Loucy (cell line): ENCODE data around the gene TAB2.

Experiments
- H2AFZ ChIP-seq: fragments of 200-600 bp; sonication (generic); 2 replicates; pipeline ENCODE4 v1.6.0; 2016; ENCODE audit warnings: antibody characterized with exemption, mild to moderate bottlenecking, low read length, moderate library complexity
- H3F3A ChIP-seq: fragments of 200-600 bp; 2 replicates; pipeline ENCODE4 v1.6.0; 2016; ENCODE audit warnings: antibody characterized with exemption, low read depth, mild to moderate bottlenecking
- H3K27me3 ChIP-seq: fragments of 200-600 bp; sonication (generic); 2 replicates; pipeline ENCODE4 v1.6.1; 2014; ENCODE audit warnings: low read length, mild to moderate bottlenecking; ENCODE audit not compliant: insufficient read depth, poor library complexity, severe bottlenecking
- H3K36me3 ChIP-seq: fragments of 200-600 bp; sonication (generic); 2 replicates; pipeline ENCODE4 v1.6.1; 2016; ENCODE audit warnings: low read length; ENCODE audit not compliant: insufficient read depth
- H3K4me1 ChIP-seq: fragments of 200-600 bp; sonication (generic); 2 replicates; pipeline ENCODE4 v1.5.1; 2014; ENCODE audit warnings: low read length, mild to moderate bottlenecking; ENCODE audit not compliant: insufficient read depth, poor library complexity, severe bottlenecking
- H3K4me2 ChIP-seq: fragments of 200-600 bp; sonication (generic); 2 replicates; pipeline ENCODE4 v1.6.0; 2014; ENCODE audit warnings: antibody characterized with exemption, low read length, low read depth, mild to moderate bottlenecking; ENCODE audit not compliant: poor library complexity, severe bottlenecking
- H3K4me3 ChIP-seq: fragments of 200-600 bp; sonication (generic); 2 replicates; pipeline ENCODE4 v1.5.1; 2014; ENCODE audit warnings: low read length, mild to moderate bottlenecking, mixed read lengths; ENCODE audit not compliant: poor library complexity, severe bottlenecking
- H3K79me2 ChIP-seq: fragments of 200-600 bp; sonication (generic); 2 replicates; pipeline ENCODE4 v1.6.1; 2014; ENCODE audit warnings: low read length; ENCODE audit not compliant: insufficient read depth
- H3K9ac ChIP-seq: fragments of 200-600 bp; sonication (generic); 2 replicates; pipeline ENCODE4 v1.6.0; 2014; ENCODE audit warnings: mild to moderate bottlenecking, low read depth, low read length, moderate library complexity; ENCODE audit not compliant: poor library complexity, severe bottlenecking
- H3K9me2 ChIP-seq: fragments of 200-600 bp; sonication (generic); replicated peaks from 2 replicates; pipeline ENCODE4 v1.6.1; 2016; ENCODE audit warnings: low read depth, low read length, mixed read lengths
- H3K9me3 ChIP-seq: fragments of 200-600 bp; sonication (generic); 2 replicates; pipeline ENCODE4 v1.6.1; 2014; ENCODE audit warnings: mild to moderate bottlenecking, antibody characterized with exemption, low read length, low read depth; ENCODE audit not compliant: insufficient read depth
- H4K20me1 ChIP-seq: fragments of 200-600 bp; sonication (generic); 2 replicates; pipeline ENCODE4 v1.6.0; 2014; ENCODE audit warnings: antibody characterized with exemption, low read length, mild to moderate bottlenecking; ENCODE audit not compliant: insufficient read depth, poor library complexity, severe bottlenecking
- EZH2phosphoT487 ChIP-seq: fragments of 200-600 bp; IDR thresholded peaks from 2 replicates; pipeline ENCODE4 v1.6.1; 2018; ENCODE audit warnings: antibody characterized with exemption, mild to moderate bottlenecking, moderate library complexity, borderline replicate concordance
- TF ChIP-seq, protein P1 (sequence below): fragments of 200-600 bp; sonication (generic); conservative IDR thresholded peaks from 2 replicates; pipeline ENCODE4 v1.5.1; 2014; ENCODE audit warnings: mild to moderate bottlenecking, antibody characterized with exemption, low read length

Gene TAB2

GRCh38 chr6:149437212-149437611 lies 119.7 kb downstream of the TAB2 start:
- Histone ChIP-seq H3K9me2 (no peaks in the 10 kb centered on the region), H3K9me3 (no peaks in the 10 kb centered on the region), H3K79me2 (no peaks in the 10 kb centered on the region), H3K4me2 (no peak overlapping the region), H3K4me1 (peaks cover 5% of the 10 kb centered on the region), H4K20me1 (no peaks in the 10 kb centered on the region), H3F3A (no peaks in the 10 kb centered on the region), H3K36me3 (no peaks in the 10 kb centered on the region), H3K27me3 (no peaks in the 10 kb centered on the region), H2AFZ (no peak overlapping the region), H3K9ac (no peak overlapping the region), H3K4me3 (no peak overlapping the region)
- TF ChIP-seq, protein P1, sequence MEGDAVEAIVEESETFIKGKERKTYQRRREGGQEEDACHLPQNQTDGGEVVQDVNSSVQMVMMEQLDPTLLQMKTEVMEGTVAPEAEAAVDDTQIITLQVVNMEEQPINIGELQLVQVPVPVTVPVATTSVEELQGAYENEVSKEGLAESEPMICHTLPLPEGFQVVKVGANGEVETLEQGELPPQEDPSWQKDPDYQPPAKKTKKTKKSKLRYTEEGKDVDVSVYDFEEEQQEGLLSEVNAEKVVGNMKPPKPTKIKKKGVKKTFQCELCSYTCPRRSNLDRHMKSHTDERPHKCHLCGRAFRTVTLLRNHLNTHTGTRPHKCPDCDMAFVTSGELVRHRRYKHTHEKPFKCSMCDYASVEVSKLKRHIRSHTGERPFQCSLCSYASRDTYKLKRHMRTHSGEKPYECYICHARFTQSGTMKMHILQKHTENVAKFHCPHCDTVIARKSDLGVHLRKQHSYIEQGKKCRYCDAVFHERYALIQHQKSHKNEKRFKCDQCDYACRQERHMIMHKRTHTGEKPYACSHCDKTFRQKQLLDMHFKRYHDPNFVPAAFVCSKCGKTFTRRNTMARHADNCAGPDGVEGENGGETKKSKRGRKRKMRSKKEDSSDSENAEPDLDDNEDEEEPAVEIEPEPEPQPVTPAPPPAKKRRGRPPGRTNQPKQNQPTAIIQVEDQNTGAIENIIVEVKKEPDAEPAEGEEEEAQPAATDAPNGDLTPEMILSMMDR: no peak
- TF ChIP-seq EZH2phosphoT487: no peak

DNA sequence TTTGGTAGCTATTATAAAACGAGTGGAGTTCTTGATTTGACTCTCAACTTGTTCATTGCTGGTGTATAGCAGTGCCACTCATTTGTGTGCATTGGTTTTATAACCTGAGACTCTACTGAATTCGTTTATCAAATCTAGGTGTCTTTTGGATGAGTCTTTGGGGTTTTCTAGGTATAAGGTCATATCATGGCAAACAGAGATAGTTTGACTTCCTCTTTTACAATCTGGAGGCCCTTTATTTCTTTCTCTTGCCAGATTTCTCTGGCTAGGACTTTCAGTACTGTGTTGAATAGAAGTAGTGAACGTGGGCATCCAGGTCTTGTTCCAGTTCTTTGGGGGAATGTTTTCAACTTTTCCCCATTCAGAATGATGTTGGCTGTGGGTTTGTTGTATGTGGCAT lies 121.3 kb downstream of the TAB2 start:
- no peaks in the 10 kb centered on the region for H3K27me3 ChIP-seq
- no peaks in the 10 kb centered on the region for H4K20me1 ChIP-seq
- H3K4me2 ChIP-seq: no peak overlapping the region
- H3K9me3 ChIP-seq: no peaks in the 10 kb centered on the region
- no peak for TF ChIP-seq EZH2phosphoT487
- TF ChIP-seq, protein P1: no peak
- peaks cover 5% of the 10 kb centered on the region for H3K4me1 ChIP-seq
- no peak overlapping the region for H2AFZ ChIP-seq
- no peaks in the 10 kb centered on the region for H3K36me3 ChIP-seq
- no peak overlapping the region for H3K4me3 ChIP-seq
- no peak overlapping the region for H3K9ac ChIP-seq
- no peaks in the 10 kb centered on the region for H3K79me2 ChIP-seq
- no peaks in the 10 kb centered on the region for H3K9me2 ChIP-seq
- H3F3A ChIP-seq: no peaks in the 10 kb centered on the region

- no peaks in the 10 kb centered on the region for H3K27me3 ChIP-seq
- H3K4me3 ChIP-seq: no peak overlapping the region
- no peaks in the 10 kb centered on the region for H3K36me3 ChIP-seq
- no peaks in the 10 kb centered on the region for H3K79me2 ChIP-seq
- H3F3A ChIP-seq: no peaks in the 10 kb centered on the region
- no peak overlapping the region for H3K4me2 ChIP-seq
- no peaks in the 10 kb centered on the region for H3K9me2 ChIP-seq
- no peaks in the 10 kb centered on the region for H4K20me1 ChIP-seq
- peaks cover 5% of the 10 kb centered on the region for H3K4me1 ChIP-seq
- TF ChIP-seq EZH2phosphoT487: no peak
- TF ChIP-seq, protein P1: no peak
- no peak overlapping the region for H2AFZ ChIP-seq
- no peaks in the 10 kb centered on the region for H3K9me3 ChIP-seq
- no peak overlapping the region for H3K9ac ChIP-seq
Measured at GRCh38 chr6:149439626-149440025, 122.1 kb downstream of the TAB2 start.
